GM13976 (cell line): Measurements from ENCODE around the gene COQ5.

Experiments used
- DNase-seq: peaks from one replicate; pipeline ENCODE4 v3.0.0; 2012; ENCODE audit warnings: low spot score
- in situ Hi-C: fragments of 300-500 bp; cut with MboI; formaldehyde crosslinking; loops from one replicate; pipeline ENCODE4 v1.12.0; 2022; ENCODE audit warnings: low sequenced_read_pairs, mixed read lengths, inconsistent platforms; ENCODE audit not compliant: unreplicated experiment
- TF ChIP-seq, protein P1 (sequence below): IDR thresholded peaks from 2 replicates; pipeline ENCODE4 v1.5.1; 2012; ENCODE audit warnings: borderline replicate concordance, mild to moderate bottlenecking; ENCODE audit not compliant: insufficient read depth; ENCODE audit errors: extremely low read depth, missing control alignments, control extremely low read depth

The COQ5 gene

GRCh38 chr12:120468325-120468820 lies 60.6 kb downstream of the COQ5 start:
- in situ Hi-C loops, result no loop called here
- TF ChIP-seq, protein P1, sequence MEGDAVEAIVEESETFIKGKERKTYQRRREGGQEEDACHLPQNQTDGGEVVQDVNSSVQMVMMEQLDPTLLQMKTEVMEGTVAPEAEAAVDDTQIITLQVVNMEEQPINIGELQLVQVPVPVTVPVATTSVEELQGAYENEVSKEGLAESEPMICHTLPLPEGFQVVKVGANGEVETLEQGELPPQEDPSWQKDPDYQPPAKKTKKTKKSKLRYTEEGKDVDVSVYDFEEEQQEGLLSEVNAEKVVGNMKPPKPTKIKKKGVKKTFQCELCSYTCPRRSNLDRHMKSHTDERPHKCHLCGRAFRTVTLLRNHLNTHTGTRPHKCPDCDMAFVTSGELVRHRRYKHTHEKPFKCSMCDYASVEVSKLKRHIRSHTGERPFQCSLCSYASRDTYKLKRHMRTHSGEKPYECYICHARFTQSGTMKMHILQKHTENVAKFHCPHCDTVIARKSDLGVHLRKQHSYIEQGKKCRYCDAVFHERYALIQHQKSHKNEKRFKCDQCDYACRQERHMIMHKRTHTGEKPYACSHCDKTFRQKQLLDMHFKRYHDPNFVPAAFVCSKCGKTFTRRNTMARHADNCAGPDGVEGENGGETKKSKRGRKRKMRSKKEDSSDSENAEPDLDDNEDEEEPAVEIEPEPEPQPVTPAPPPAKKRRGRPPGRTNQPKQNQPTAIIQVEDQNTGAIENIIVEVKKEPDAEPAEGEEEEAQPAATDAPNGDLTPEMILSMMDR, result no peak
- peak; percentile 46 for DNase-seq

DNA sequence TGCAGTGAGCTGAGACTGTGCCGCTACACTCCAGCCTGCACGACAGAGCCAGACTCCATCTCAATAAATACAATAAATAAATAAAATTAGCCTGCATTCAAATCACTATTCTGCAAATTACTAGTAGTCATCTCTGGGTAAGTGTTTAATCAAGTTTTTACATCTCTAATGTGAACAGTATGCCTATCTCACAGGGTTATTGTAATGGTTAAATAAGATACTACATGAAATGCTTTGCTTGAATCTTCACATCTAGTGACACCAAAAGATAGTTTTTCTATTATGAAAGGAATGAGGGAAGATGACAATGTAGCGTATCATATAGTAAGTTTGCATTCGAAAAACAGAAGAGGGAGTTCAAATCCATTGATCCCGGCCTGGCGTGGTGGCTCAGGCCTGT lies 61.5 kb downstream of the COQ5 start:
- TF ChIP-seq, protein P1, result no peak
- DNase-seq, result no peak
- in situ Hi-C loops, result no loop called here

GRCh38 chr12:120466560-120467315 lies 62.2 kb downstream of the COQ5 start:
- no peak for DNase-seq
- TF ChIP-seq, protein P1, result peak; percentile 40
- in situ Hi-C loops, result no loop called here

DNA sequence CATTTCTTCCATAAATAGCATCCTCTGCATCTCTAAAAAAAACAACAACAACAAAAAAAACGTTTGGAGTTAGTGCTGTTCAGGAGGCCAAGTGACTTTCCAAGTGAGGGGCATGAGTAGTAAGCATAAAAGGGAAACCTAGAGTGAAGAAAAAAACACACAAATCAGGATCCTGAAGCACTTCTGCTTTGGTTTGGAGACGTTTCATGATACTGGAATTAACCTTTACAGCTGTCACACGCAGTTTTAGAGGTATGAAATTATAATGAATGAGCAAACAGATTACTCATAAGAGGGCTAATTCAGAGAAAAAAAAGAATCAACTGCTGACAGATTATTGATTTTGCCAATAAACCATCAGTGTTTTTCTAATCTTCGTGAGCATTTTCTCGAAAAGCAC lies 63.2 kb downstream of the COQ5 start:
- TF ChIP-seq, protein P1, result no peak
- in situ Hi-C loops, result no loop called here
- no peak for DNase-seq

DNA sequence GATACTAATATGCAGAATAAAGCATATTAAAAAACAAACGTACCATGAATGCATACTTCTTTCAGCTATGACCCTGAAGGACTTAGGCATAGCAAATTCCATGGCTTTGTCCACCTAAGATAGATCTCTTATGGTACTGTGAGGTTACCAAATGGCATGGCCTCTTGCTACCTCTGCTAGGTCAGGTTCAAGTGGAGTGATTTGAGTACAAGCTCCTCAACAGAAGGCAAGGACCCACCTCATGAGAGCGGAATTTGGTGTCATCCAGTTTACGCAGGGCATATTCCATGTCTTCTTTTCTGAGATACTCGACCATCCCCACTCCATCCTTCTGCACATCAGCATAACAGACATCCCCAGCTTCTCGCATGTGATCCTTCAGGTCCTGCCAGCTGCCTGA lies 65.2 kb downstream of the COQ5 start:
- no peak for DNase-seq

DNA sequence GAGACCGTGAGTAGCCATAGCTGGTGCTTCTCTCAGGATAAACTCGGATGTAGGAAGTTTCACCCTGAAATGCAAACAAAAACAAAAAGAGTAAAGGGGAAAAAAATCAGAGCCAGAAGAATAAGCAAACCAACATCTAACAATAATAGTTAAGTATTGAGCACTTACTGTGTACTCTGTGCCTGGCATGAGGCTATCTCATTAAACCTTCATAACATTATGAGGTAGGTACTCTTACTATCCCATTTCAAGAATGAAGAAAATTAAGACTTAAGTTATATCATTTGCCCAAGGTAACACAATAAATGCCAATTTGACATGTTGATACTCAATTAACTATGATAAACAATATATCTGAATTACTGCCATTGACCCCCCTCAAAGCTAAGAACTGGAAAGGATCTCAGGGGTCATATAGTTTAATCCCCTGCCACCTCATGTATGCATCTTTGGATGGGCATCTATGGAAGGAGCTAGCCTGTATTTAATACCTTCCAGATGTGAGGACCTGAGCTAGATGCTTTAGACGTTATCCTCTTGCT lies 66.8 kb downstream of the COQ5 start:
- TF ChIP-seq, protein P1, result no peak
- no peak for DNase-seq
- in situ Hi-C loops, result no loop called here

More for the DNA sequence above, 65.2 kb downstream of the COQ5 start:
- in situ Hi-C loops, result no loop called here
- TF ChIP-seq, protein P1, result no peak
